T-helper 2 cell (primary cell): ENCODE data around the gene GBE1.

ENCODE experiments used
- DNase-seq, 5 experiments: peaks; one replicate each; pipeline versions ENCODE4 v3.0.0 to v3.0.0-alpha.2; 2012 to 2022

The GBE1 gene

GRCh38 chr3:81695302-81695701 lies 66.1 kb downstream of the GBE1 start:
- no peak for DNase-seq

- no peak for DNase-seq
Observed at GRCh38 chr3:81694662-81695061, 66.8 kb downstream of the GBE1 start.

GRCh38 chr3:81692766-81693165 lies 68.7 kb downstream of the GBE1 start:
- DNase-seq: no peak

- no peak for DNase-seq
Observed at GRCh38 chr3:81689617-81690016, 71.8 kb downstream of the GBE1 start.

- DNase-seq: no peak
Observed at GRCh38 chr3:81684751-81685395, 76.6 kb downstream of the GBE1 start.

GRCh38 chr3:81676706-81677456 lies 84.6 kb downstream of the GBE1 start:
- DNase-seq: no peak

- DNase-seq: no peak
Observed at GRCh38 chr3:81674690-81675089, 86.8 kb downstream of the GBE1 start.

GRCh38 chr3:81668283-81668682 lies 93.2 kb downstream of the GBE1 start:
- DNase-seq: no peak

- peak in 1 of 5 experiments; percentile 16 for DNase-seq
Observed at GRCh38 chr3:81666502-81667121, 94.8 kb downstream of the GBE1 start.

- no peak for DNase-seq
Observed at GRCh38 chr3:81663114-81663513, 98.3 kb downstream of the GBE1 start.

GRCh38 chr3:81660036-81660435 lies 101.4 kb downstream of the GBE1 start:
- DNase-seq: no peak

GRCh38 chr3:81658322-81658997 lies 103.0 kb downstream of the GBE1 start:
- DNase-seq: no peak

- no peak for DNase-seq
Observed at GRCh38 chr3:81651139-81651538, 110.3 kb downstream of the GBE1 start.

- DNase-seq: no peak
Observed at GRCh38 chr3:81650187-81650586, 111.3 kb downstream of the GBE1 start.

GRCh38 chr3:81645248-81645647 lies 116.2 kb downstream of the GBE1 start:
- DNase-seq: no peak

GRCh38 chr3:81643721-81644120 lies 117.7 kb downstream of the GBE1 start:
- peak in 1 of 5 experiments; percentile 2 for DNase-seq

- DNase-seq: no peak
Observed at GRCh38 chr3:81638480-81638879, 123.0 kb downstream of the GBE1 start.

GRCh38 chr3:81632659-81633058 lies 128.8 kb downstream of the GBE1 start:
- no peak for DNase-seq

- DNase-seq: no peak
Observed at GRCh38 chr3:81624756-81625155, 136.7 kb downstream of the GBE1 start.

GRCh38 chr3:81622395-81622794 lies 139.1 kb downstream of the GBE1 start:
- DNase-seq: no peak

- DNase-seq: no peak
Observed at GRCh38 chr3:81621277-81621676, 140.2 kb downstream of the GBE1 start.

- DNase-seq: no peak
Observed at GRCh38 chr3:81620849-81621248, 140.6 kb downstream of the GBE1 start.

- DNase-seq: no peak
Observed at GRCh38 chr3:81612768-81613167, 148.7 kb downstream of the GBE1 start.
